HAP-1 (cell line): ENCODE measurements around the gene SCYL3.
"Not testable (repeated sequence)": the region's sequence is repeated elsewhere in the genome, so short reads cannot be mapped to it uniquely, and the experiment has no call there.

Experiments used
- DNase-seq, 2 experiments: peaks; one replicate each; pipeline ENCODE4 v3.0.0-alpha.2; 2016 to 2020; ENCODE audit warnings: low spot score in 2 of 2
- H3K27me3 ChIP-seq: fragments of 250-450 bp; sonication (Bioruptor Pico); 2 replicates; pipeline ENCODE4 v1.5.1; 2020; ENCODE audit warnings: low read depth, mild to moderate bottlenecking, moderate library complexity
- H3K36me3 ChIP-seq: fragments of 250-450 bp; sonication (Bioruptor Pico); replicated peaks from 2 replicates; pipeline ENCODE4 v1.5.1; 2020; ENCODE audit warnings: mild to moderate bottlenecking
- H3K4me1 ChIP-seq: fragments of 250-450 bp; sonication (Bioruptor Pico); 2 replicates; pipeline ENCODE4 v1.5.1; 2020; ENCODE audit warnings: mild to moderate bottlenecking
- H3K4me3 ChIP-seq: fragments of 250-450 bp; sonication (Bioruptor Pico); 2 replicates; pipeline ENCODE4 v1.5.1; 2020; ENCODE audit warnings: mild to moderate bottlenecking, moderate library complexity
- H3K9me3 ChIP-seq: fragments of 250-450 bp; sonication (Bioruptor Pico); 2 replicates; pipeline ENCODE4 v1.5.1; 2020; ENCODE audit warnings: mild to moderate bottlenecking, moderate library complexity
- in situ Hi-C: fragments of 300-500 bp; cut with MboI; formaldehyde crosslinking; loops from 3 replicates; pipeline ENCODE4 v1.14.3; 2020; ENCODE audit warnings: low sequenced_read_pairs, inconsistent platforms, mixed read lengths

Gene SCYL3

DNA sequence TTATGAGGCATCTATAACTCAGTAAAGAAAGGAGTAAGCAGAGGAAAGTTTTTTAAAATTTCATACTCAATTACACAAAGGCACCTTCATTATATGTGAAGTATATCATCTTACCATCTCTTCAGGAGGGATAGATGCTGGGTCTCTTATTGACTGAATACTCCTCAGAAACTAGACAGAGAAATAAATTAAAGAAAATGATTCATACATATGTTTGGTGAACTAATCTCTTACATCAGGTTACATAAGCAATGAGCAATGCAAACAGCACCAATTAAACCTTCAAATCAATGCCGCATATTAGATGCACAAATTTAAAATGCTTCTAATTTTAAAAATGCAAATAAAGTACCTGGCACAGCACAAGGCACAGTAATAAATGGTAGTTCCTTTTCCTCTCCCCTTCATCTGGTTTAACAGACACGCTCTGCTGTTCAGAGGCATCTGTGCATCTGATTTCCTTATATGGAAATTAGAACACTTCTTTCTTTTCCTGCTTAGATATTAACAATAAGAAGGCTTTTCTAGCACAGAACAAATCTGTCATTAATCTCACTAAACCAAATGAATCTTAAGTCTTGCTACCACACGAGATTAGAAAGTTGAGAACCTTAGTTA lies 20.0 kb downstream of the SCYL3 start:
- H3K9me3 ChIP-seq = peaks cover 7% of the 10 kb centered on the region
- DNase-seq = no peak
- no peak overlapping the region for H3K4me3 ChIP-seq
- in situ Hi-C loops = no loop called here
- H3K27me3 ChIP-seq = no peaks in the 10 kb centered on the region
- H3K4me1 ChIP-seq = no peaks in the 10 kb centered on the region
- peaks cover 61% of the 10 kb centered on the region for H3K36me3 ChIP-seq

DNA sequence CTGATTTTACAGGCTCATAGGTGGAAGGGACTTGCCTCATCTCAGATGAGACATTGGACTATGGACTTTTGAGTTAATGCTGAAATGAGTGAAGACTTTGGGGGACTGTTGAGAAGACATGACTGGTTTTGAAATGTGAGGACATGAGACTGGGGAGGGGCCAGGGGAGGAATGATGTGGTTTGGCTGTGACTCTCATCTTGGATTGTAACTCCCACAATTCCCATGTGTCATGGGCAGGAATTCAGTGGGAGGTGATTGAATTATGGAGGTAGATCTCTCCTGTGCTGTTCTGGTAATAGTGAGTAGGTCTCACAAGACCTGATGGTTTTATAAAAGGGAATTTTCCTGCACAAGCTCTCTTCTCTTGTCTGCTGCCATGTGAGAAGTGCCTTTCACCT lies 20.8 kb downstream of the SCYL3 start:
- H3K36me3 ChIP-seq = peaks cover 59% of the 10 kb centered on the region
- in situ Hi-C loops = no loop called here
- DNase-seq = no peak

DNA sequence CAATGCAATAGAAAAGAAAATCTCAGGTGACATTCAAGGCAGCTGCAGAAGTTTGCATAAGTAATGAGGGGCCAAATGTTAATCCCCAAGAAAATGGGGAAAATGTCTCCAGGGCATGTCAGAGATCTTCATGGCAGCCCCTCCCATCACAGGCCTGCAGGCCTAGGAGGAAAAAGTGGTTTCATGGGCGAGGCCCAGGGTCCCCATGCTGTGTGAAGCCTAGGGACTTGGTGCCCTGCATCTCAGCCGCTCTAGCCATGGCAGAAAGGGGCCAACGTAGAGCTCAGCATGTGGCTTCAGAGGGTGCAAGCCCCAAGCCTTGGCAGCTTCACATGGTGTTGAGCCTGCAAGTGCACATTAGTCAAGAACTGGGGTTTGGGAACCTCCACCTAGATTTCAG lies 21.7 kb downstream of the SCYL3 start:
- H3K9me3 ChIP-seq, in situ Hi-C loops, H3K4me1 ChIP-seq, DNase-seq, H3K27me3 ChIP-seq, H3K4me3 ChIP-seq: not testable (repeated sequence)
- H3K36me3 ChIP-seq = peaks cover 63% of the 10 kb centered on the region

More for the DNA sequence above, 20.8 kb downstream of the SCYL3 start:
- H3K9me3 ChIP-seq = peaks cover 7% of the 10 kb centered on the region
- H3K4me3 ChIP-seq = no peak overlapping the region
- no peaks in the 10 kb centered on the region for H3K4me1 ChIP-seq
- no peaks in the 10 kb centered on the region for H3K27me3 ChIP-seq

DNA sequence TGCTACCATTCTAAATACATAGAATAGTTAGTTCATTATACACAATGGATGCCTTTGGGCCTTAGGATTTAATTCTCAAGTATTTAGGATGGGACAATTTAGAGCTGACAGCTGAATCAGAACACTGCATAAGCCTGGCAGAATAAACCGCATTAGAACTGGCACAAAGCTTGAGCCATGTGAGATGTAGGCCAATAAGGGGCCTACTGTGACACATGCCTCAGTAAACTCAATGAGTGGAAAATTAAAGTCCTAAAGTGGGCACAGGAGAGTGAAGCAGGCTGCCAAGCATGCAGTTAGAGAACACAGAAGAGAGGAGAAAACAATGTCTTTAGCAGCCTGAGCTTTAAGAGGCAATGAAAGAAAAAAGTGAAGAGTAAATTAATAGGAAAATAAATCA lies 24.3 kb downstream of the SCYL3 start:
- H3K9me3 ChIP-seq = peaks cover 7% of the 10 kb centered on the region
- H3K4me3 ChIP-seq = no peak overlapping the region
- in situ Hi-C loops = no loop called here
- no peaks in the 10 kb centered on the region for H3K27me3 ChIP-seq
- H3K4me1 ChIP-seq = no peaks in the 10 kb centered on the region
- DNase-seq = no peak
- peaks cover 73% of the 10 kb centered on the region for H3K36me3 ChIP-seq

DNA sequence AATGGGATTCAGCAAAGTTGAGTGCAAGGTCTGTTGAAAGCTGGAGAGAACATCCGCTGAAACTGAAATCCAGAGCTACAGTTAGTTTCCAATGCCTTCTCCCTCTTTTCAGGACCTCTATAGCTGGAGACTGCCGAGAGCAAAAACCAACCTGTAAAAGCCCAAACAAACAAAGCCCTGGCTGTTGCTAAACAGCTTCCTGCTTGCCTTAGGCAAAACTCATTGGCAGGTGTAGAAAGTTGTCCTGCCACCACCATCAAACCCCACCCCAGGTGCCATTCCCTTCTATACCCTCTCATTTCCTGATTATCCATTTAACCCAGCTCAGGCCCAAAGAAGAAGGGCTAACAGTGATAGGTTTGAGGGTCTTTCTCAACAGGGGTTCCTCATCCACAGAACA lies 24.7 kb downstream of the SCYL3 start:
- Histone ChIP-seq H3K4me1 (no peaks in the 10 kb centered on the region), H3K27me3 (no peaks in the 10 kb centered on the region), H3K36me3 (peaks cover 70% of the 10 kb centered on the region), H3K4me3 (no peak overlapping the region), H3K9me3 (peaks cover 7% of the 10 kb centered on the region)
- DNase-seq = no peak
- in situ Hi-C loops = no loop called here

DNA sequence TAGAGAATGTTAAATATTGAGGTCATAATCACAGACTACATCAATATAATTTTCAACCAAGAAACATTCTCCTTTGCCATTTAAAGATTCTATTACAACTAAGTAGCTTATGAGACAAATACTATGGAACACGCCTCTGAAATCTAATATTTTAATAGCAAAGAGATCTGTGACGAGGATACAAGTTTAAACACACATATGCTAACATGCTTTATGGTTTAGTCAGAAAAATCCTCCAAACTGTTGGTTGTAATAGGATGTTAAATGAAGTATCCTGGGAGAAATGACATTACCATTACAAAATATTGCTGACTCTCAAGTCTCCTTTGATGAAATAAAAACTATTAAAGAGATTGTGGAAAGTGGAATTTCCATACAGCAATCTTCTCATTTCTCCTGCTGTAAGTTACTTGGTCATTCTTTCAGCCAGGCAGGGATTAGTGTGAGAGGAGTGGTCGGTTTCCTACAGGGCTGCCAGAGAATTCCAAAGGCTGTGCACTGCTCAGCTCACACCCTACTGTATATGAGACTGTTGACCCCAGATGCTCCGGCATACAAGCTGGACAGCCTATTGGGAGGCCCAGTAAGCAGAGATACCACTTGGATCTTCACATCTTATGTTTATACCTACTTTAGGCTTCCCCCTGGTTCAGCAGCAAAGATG lies 26.6 kb downstream of the SCYL3 start:
- peaks cover 71% of the 10 kb centered on the region for H3K36me3 ChIP-seq
- no peak for DNase-seq
- H3K9me3 ChIP-seq = no peaks in the 10 kb centered on the region
- in situ Hi-C loops = no loop called here
- H3K4me3 ChIP-seq = no peak overlapping the region
- H3K4me1 ChIP-seq = no peaks in the 10 kb centered on the region
- no peaks in the 10 kb centered on the region for H3K27me3 ChIP-seq

DNA sequence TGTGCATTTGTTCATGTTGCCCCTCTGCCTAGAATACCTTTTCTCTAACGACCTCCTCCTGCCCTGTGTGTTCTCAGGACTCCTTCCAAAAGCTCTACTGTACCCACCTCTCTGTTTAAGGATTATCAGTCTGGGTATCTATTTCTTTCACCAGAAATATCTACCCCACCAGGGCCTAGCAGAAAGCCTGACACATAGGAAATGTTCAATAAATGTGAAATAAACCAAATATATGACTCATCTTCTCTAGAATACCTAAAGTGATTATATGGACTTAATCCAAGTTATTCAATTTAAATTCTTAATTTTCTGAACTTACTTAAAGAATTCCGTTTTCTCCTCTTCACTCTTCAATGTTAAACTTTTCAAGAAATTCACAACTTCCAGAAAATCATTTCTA lies 27.1 kb downstream of the SCYL3 start:
- Histone ChIP-seq H3K4me3 (no peak overlapping the region), H3K4me1 (no peaks in the 10 kb centered on the region), H3K36me3 (peaks cover 71% of the 10 kb centered on the region), H3K9me3 (no peaks in the 10 kb centered on the region), H3K27me3 (no peaks in the 10 kb centered on the region)
- in situ Hi-C loops = no loop called here
- no peak for DNase-seq

DNA sequence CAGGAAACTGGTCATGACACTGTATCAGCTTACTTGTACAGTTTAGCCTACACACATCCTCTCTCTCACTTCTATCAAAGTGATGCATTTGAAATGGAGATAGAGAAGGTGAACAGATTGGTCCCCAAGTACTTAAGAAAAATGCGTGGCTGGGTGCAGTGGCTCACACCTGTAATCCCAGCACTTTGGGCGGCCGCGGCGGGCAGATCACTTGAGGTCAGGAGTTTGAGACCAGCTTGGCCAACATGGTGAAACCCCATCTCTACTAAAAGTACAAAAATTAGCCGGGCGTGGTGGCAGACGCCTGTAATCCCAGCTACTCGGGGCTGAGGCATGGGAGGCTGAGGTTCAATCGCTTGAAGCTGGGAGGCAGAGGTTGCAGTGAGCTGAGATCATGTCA lies 29.2 kb downstream of the SCYL3 start:
- H3K4me1 ChIP-seq, H3K4me3 ChIP-seq, H3K9me3 ChIP-seq, in situ Hi-C loops, H3K27me3 ChIP-seq, DNase-seq: not testable (repeated sequence)
- H3K36me3 ChIP-seq = peaks cover 64% of the 10 kb centered on the region

DNA sequence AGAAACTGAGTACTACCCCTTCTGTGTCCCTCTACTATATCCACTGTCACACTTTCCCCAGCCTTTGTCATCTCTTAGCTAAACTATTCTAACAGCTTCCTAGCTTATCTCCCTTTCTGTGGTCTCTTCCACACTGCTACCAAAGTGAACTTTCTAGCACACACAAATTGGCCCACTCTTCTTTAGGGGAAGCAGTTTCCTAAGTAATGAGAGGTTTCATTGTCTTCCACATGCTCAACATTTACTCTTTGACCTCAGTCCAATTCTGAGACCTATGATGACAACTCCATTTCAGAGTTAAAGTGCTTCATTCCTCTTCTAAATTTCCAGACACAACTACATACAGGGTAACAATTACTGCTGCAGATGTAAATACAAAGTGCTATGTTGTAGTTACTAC lies 32.9 kb downstream of the SCYL3 start:
- Histone ChIP-seq H3K27me3 (no peaks in the 10 kb centered on the region), H3K9me3 (no peaks in the 10 kb centered on the region), H3K4me1 (no peaks in the 10 kb centered on the region), H3K4me3 (no peak overlapping the region), H3K36me3 (peaks cover 51% of the 10 kb centered on the region)
- DNase-seq = no peak
- in situ Hi-C loops = no loop called here

DNA sequence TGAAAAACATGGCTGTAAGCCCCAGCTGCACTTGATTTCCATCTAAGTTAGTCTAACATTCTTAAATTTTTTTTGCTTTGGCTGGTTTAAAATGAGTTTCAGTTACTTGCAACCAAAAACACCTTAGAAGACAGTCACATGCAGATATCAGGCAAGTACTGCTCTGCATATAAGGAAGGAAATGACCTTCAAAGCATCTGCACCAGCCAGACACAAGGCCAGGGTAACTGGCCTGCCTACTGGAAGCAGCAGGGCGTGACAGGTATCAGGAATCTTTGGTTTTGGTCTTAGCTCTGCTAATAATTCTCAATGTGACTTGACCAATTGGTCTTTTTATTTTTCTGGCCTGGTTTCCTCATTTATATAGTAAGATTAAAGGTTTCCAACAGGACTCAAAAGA lies 33.5 kb downstream of the SCYL3 start:
- Histone ChIP-seq H3K4me3 (no peak overlapping the region), H3K36me3 (peaks cover 51% of the 10 kb centered on the region), H3K9me3 (no peaks in the 10 kb centered on the region), H3K4me1 (no peaks in the 10 kb centered on the region), H3K27me3 (no peaks in the 10 kb centered on the region)
- DNase-seq = no peak
- in situ Hi-C loops = no loop called here

DNA sequence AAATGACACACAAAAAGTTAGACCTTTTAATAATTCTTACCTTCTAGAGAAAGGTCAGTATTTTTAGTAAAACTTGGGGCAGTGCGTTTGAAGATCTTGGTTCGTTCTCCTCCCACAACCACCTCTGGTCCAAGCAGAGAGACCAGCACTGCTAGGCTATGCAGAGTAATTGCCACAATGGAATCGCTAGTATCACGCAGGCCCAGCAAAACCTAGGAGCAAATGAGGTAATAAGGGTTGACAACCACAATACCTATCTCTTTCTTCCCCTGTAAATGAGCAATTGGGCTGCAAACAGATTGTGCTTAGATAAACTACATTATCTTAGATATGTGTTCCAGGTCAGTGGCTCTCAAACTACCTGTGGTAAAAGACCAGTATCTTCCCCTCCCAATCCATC lies 34.7 kb downstream of the SCYL3 start:
- peaks cover 57% of the 10 kb centered on the region for H3K36me3 ChIP-seq
- in situ Hi-C loops = no loop called here
- DNase-seq = no peak
- no peaks in the 10 kb centered on the region for H3K9me3 ChIP-seq
- H3K27me3 ChIP-seq = no peaks in the 10 kb centered on the region
- H3K4me3 ChIP-seq = no peak overlapping the region
- no peaks in the 10 kb centered on the region for H3K4me1 ChIP-seq

DNA sequence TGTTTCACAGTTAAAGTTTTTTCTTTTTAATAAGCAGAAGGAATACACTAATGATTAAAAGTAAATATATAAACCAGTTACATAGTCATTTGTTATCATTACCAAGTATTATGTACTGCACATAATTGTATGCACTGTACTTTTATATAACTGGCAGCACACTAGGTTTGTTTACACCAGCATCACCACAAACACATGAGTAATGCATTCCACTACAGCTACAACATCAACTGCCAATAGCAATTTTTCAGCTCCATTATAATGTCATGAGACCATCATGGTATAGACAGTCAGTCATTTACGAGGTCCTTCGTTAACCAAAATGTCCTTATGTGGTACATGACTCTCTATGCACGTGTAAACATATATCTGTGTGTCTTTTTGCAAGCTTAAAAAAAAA lies 35.2 kb downstream of the SCYL3 start:
- H3K36me3 ChIP-seq = peaks cover 56% of the 10 kb centered on the region

DNA sequence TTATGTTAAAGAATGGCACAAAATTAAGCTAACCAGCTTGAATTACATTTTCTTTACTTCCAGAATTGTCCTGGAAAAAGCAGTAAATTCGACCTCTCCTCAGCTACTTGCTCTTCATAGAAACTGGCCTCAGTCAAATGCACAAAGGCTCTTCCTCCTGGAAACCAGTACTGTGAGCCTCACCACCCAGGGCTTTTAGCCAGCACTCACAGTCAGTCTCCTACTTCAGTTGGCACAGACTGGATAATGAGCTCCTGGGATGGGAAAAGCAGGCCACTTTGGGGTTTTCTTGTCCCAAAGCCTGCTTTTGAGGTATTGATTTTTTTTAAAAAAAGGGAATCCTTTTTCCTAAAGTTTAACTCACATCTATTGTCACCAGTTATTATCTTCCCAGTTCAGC lies 40.4 kb downstream of the SCYL3 start:
- in situ Hi-C loops = no loop called here
- H3K9me3 ChIP-seq = no peaks in the 10 kb centered on the region
- H3K27me3 ChIP-seq = no peaks in the 10 kb centered on the region
- no peak overlapping the region for H3K4me3 ChIP-seq
- H3K36me3 ChIP-seq = peaks cover 62% of the 10 kb centered on the region
- DNase-seq = no peak
- H3K4me1 ChIP-seq = no peaks in the 10 kb centered on the region

More for the DNA sequence above, 35.2 kb downstream of the SCYL3 start:
- H3K4me1 ChIP-seq = no peaks in the 10 kb centered on the region
- H3K27me3 ChIP-seq = no peaks in the 10 kb centered on the region
- H3K9me3 ChIP-seq = no peaks in the 10 kb centered on the region
- DNase-seq = no peak
- H3K4me3 ChIP-seq = no peak overlapping the region
- in situ Hi-C loops = no loop called here

DNA sequence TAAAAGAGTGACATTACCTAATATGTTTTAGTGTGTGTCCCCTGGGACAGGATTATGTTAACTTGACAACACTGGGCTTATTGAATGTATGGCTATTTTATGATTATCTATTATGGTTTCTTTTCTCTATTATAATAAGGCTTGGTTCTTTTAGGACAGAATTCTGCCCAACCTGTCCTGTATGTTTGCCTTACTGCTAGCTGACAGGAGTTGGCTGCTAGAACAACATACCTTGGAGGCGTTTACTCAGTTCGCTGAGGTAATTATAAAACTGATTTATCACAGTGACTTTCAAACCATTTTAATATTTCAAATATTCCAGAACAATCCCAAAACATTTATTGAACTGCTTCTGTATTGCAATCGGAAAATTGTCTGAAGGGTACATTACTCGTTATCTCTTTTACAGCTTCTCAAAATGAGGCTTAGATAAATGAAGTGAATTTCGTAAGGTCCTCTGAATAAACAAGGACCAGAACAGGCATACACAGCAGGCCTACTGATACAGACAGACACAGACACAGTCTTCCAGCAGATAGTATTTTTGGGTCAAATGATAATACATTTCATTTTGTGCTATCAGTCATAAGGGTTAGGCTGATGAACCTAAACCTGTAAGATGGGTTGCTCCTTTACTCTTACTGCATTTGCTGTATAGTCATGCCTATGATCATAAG lies 44.2 kb downstream of the SCYL3 start:
- Histone ChIP-seq H3K4me3 (no peak overlapping the region), H3K4me1 (no peaks in the 10 kb centered on the region), H3K9me3 (no peaks in the 10 kb centered on the region), H3K27me3 (no peaks in the 10 kb centered on the region), H3K36me3 (peaks cover 63% of the 10 kb centered on the region)
- no peak for DNase-seq
- in situ Hi-C loops = no loop called here
